T47D (cell line): ENCODE measurements around the gene NPNT.

Experiments
- DNase-seq, 2 experiments: peaks; one replicate each; pipeline versions ENCODE4 v3.0.0 to v3.0.0-alpha.2; 2011 to 2012; ENCODE audit warnings: low read depth in 1 of 2, low spot score in 1 of 2
- JUND ChIP-seq: IDR thresholded peaks from 2 replicates; pipeline ENCODE4 v1.6.1; 2012; ENCODE audit warnings: low read depth
- in situ Hi-C: cut with HindIII; loops from 2 replicates; pipeline ENCODE4 v1.10.0; 2016; ENCODE audit warnings: low sequenced_read_pairs, low pct_unique_long_range_greater_than_20kb

NPNT gene

DNA sequence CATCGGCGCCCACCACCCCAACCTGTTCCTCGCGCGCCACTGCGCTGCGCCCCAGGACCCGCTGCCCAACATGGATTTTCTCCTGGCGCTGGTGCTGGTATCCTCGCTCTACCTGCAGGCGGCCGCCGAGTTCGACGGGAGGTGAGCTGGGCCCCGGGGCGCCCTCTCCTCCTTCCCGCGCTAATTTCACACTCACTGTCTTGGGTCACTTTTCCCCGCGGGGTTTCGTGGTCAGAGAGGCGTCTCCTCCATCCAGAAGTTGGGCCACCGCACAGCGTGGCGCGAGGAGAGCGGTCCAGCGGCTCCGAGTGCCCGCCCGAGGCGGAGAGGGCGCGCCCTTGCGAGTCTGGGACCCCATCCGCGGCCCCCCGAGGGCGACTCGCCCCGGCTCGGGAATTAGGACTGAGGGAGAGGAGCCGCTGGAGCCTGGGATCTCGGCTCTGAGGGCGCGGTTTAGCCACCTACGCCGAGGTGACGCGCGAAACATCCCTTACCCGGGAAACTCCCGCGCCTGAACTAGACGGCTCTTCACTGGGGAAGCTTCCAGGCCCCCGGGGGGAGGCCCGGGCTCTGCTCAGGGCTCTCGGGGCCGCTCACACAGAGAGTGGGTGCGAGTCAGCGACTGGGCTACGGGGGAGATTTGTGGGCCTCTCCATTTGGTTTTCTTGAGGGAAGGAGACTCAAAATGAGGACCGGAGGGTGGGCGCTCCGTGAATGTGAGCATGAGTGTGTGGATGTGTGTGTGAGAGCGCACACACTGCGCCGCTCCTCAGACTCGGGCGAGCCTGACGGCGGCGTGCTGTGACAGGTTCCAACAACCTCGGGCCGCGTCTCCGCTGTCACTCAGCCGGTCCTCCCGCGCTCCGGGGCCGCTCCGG lies 551 bp downstream of the NPNT start:
- peak in 1 of 2 experiments; percentile 61 for DNase-seq
- in situ Hi-C loops, result no loop called here

DNA sequence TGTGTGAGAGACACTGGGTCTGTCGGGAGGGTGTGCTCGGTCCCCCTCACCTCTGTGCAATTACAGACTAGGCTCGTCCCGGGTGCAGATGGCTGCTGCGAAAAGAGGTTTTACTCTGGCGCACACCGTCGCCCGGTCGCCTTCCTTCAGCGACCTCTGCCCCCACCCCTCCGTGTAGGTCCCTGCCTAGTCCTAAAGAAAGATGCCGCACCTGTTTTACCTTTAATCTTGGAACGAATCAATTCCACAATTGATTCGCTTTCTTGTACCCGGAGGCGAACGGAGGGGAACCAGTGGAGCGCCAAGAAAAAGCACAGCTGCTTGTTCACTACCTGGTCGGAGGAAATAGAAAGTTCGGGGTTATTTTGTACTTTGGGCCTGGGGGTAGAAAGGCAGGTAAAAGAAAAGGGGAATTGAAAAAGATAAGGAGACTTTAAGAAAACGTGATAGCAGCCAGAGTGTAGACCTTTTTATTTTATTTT lies 1.2 kb downstream of the NPNT start:
- TF ChIP-seq JUND, result no peak
- peak in 1 of 2 experiments; percentile 29 for DNase-seq
- in situ Hi-C loops, result no loop called here

More for the DNA sequence above, 551 bp downstream of the NPNT start:
- no peak for TF ChIP-seq JUND

DNA sequence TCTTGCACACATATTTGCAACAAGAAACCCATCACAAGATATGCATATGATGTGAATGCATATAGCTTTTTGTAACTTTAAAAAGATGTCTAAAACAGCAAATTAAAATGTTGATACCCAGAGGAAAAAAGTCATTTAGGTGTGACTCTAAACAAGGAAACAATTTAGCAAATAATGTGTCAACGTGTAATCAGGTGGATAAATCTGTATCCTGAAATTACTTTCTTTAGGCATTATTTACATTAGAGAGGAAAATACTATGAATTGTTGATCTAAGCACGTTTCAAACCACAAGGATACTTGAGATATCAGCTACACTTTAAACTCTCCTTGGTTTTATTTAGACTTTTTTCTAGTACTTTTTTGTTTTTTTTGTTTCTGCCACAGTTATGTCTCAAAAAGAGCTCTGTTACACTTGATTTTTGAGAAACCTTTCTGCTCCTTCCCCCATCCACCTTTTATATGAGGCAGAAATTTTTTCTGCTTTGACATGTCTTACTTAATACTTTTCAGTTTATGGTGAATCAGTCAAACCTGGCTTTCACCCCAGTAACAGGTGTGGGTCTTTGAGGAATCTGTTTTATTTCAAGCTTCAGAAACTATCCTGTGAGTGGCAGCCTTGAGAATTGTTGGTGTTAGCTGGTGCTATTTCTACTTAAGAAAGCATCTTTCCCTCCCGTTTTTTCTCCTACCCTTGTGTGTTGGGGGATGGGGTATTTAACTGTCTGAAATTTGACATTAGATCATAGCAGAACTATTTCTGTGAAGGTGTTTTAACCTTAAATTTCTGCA lies 1.9 kb downstream of the NPNT start:
- in situ Hi-C loops, result no loop called here
- peak; percentile 18; the same call in 1 of the 2 replicates for TF ChIP-seq JUND
- peak in 1 of 2 experiments; percentile 18 for DNase-seq

DNA sequence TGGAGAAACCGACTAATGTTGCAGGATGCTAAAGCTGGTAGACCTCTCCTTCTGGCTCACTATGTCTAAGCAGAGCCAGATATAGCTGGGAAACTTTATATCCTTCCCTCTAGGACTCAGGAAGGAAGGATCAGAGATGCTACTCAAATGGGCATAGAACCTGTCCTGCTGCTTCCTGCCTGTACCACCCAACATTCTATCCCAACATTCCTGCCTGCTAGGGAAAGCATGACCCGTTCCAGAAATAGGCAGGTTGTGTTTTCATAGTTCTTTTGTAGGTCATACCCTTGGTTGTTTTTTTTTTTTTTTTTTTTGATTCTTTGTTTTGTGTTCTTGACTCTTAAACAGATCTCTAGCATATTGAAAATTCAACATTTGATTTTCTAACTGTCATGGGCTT lies 5.3 kb downstream of the NPNT start:
- no peak for DNase-seq
- in situ Hi-C loops, result no loop called here
- no peak for TF ChIP-seq JUND

DNA sequence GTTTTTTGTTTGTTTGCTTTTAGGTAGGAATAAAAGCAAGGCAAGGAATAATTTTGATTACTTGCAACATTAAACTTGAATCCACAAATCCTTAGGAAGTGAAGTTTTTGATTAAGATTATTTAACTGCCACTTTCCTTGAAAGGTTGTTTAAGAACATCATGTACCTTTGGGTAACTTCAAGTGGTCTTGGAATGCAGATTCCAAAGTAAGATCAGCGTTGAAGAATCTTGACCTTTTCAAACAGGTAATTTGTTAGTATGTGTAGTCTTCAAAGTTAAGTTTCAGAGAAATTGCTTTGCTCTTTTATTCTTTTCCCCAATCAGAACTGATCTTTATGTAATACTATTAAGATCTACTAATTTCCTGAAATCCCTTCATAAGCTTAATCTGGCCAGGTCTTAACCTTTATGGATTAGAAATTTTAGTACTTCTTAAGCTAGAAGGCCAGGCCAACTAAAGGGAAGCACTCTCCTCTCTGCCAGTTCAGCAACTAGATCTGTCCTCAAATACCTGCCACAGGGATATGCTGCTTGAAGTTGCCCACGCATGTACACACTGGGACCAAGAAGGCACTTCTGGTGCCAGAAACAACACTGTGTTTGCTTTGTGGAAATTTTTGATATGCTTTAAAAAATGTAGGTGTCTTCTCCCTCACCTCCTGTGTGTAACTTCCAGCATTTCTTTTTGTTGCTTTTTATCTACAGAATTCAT lies 7.4 kb downstream of the NPNT start:
- no peak for TF ChIP-seq JUND
- in situ Hi-C loops, result no loop called here
- no peak for DNase-seq

DNA sequence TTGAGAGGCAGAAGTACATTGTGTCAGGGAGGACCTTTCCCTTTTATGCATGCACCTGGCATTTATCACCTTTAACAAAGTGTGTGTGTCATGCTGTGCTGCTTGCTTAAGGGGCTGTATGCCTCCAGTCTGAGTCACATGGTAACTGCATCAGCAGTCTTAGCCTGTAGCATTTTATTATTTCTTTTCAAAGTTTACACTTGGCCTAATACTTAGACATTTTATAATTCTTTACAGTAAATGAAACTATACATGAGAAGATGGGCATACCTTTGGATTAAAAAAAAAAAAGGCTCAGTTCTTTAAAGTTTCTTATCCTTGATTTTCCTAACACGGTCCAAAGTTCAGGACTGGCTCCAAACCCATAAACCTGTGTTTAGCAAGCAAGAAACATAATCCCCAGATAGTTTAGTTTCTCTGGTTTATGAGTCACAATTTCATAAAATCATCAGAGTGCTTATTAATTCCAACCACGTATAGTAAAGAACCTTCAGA lies 14.6 kb downstream of the NPNT start:
- no peak for TF ChIP-seq JUND
- DNase-seq, result no peak
- in situ Hi-C loops, result no loop called here

DNA sequence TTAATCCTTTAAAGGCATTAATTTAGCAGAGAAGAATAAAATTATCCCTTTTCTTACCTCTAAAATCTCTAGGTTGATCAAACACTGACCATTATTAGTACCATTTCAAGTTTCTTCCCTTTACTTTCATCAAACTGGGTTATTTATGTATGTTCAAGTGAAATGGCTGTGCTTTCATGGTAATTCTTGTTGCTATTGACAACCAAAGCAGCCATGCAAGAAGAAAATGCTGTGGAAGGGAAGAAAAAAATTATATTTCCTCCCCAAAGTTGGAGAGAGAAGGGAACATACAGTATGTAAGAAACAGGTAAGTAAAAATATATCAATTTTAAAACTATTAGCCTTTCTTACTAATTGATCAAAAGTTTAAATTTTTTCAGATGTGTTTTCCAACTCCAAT lies 16.2 kb downstream of the NPNT start:
- in situ Hi-C loops, result no loop called here
- no peak for DNase-seq
- TF ChIP-seq JUND, result no peak

DNA sequence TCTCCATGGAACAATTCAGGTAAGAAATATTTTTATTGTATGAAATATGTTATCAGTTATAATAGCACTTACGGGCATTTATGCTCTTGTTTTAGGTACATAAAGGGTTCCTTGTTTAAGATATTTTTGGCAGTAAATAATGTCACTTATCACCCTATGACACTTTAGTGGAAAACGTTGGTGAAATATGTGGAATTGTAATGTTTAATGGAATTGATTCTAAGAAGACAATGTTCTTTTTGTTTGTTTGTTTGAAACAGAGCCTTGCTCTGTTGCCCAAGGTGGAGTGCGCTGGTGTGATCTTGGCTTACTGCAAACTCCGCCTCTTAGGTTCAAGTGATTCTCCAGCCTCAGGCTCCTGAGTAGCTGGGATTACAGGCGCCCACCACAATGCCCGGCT lies 17.4 kb downstream of the NPNT start:
- in situ Hi-C loops, result no loop called here
- no peak for TF ChIP-seq JUND
- no peak for DNase-seq

DNA sequence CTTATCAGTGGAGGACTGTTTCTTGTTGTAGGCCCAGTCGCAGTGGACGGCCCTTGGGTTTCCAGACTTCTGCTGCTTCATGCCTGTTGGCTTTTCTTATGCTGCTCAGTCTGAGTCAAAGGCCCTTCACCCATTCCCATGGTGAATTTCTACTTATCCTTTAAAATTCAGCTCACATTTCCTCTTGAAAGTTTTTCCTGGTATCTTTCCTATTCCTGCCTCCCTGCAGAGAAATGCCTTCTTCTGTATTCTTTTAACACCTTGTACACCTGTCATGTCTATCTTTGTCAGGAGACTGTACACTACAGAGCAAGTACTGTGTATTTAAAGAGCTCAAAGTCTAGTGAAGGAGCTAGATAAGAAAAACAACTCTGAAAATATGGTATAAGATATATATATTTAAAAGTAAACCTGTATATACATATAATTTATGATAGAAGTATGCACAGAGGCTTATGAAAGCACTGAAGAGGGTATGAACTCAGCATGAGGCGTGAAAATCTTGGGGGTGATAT lies 22.0 kb downstream of the NPNT start:
- in situ Hi-C loops, result no loop called here
- no peak for TF ChIP-seq JUND
- no peak for DNase-seq

DNA sequence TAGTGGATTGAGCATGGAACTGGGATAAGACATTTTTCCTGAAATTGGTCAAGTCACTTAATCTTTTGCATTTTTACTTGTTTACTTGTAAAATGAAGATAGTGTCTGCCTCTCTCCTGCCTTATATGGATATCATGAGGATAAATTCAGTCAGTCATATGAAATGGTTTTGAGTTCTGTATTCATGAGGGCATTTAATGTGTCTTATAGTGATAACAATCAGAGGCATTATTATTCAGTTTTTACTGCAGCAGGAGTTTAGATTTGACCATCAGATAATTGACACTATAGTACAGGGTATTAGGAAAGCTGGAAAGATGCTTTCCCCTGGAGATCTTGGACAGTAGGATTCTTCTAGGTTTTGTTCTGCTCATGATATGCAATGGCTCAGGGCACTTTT lies 26.0 kb downstream of the NPNT start:
- in situ Hi-C loops, result no loop called here
- TF ChIP-seq JUND, result no peak
- no peak for DNase-seq

DNA sequence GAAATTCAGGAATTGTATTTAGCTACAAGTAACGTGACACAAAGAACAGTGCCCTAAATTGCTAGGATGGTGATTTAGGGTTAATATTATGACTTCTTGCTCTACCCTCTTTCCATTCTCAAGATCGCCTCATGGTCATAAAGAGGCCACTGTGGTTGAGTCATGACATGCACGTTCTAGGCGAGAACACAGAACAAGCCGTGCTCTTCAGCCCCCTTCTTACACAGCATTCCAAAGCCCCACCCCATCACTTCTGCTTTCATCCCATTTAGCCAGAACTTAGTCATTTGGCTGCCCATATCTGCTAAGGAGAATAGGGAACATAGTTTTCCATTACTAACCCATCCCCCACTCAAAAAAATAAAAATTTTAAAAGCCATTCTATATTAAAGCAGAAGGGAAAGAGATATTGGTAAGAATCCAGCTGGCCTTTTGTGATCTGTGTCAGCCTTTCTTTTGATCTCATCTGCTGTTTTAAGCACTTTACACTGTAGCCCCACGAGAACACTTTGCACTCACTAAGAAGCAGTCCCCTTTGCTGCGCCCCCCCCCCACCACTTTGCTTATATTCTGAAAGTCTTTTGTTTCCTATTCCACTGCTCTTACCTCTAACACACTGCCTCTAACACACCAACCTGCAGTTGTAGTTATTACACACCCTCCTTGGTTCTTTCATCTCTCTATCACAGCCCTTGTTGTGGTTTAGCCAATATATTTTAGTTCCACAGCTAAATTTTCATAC lies 28.4 kb downstream of the NPNT start:
- no peak for TF ChIP-seq JUND
- DNase-seq, result no peak
- in situ Hi-C loops, result no loop called here
